ENCODE results near the gene ABCA12.
"Not testable (repeated sequence)": the region's sequence is repeated elsewhere in the genome, so short reads cannot be mapped to it uniquely, and the experiment has no call there.

The ABCA12 gene

GRCh38 chr2:215138479-215138878 lies at the start of gene ABCA12:
ABCA12 (minus strand) TSS chr2:215138626; CDS start chr2:215138208, 418 bp downstream.
- no peak for DNase-seq (ENCODE audit: low read depth in 2 of 2, low spot score in 1 of 2)

GRCh38 chr2:215188078-215188477 lies 49.7 kb upstream of the ABCA12 start:
- DNase-seq (ENCODE audit: low read depth in 2 of 2, low spot score in 1 of 2): no peak

GRCh38 chr2:215186021-215186420 lies 47.6 kb upstream of the ABCA12 start:
- DNase-seq (ENCODE audit: low read depth in 2 of 2, low spot score in 1 of 2): no peak

- DNase-seq (ENCODE audit: low read depth in 2 of 2, low spot score in 1 of 2): no peak
Observed at GRCh38 chr2:215178121-215178520, 39.7 kb upstream of the ABCA12 start.

- DNase-seq (ENCODE audit: low read depth in 2 of 2, low spot score in 1 of 2): no peak
Observed at GRCh38 chr2:215171796-215172195, 33.4 kb upstream of the ABCA12 start.

- DNase-seq (ENCODE audit: low read depth in 2 of 2, low spot score in 1 of 2): no peak
Observed at GRCh38 chr2:215171151-215171550, 32.7 kb upstream of the ABCA12 start.

- DNase-seq (ENCODE audit: low read depth in 2 of 2, low spot score in 1 of 2): not testable (repeated sequence)
Observed at GRCh38 chr2:215166505-215166904, 28.1 kb upstream of the ABCA12 start.

- not testable (repeated sequence) for DNase-seq (ENCODE audit: low read depth in 2 of 2, low spot score in 1 of 2)
Observed at GRCh38 chr2:215163319-215163718, 24.9 kb upstream of the ABCA12 start.

GRCh38 chr2:215161301-215161829 lies 22.9 kb upstream of the ABCA12 start:
- no peak for DNase-seq (ENCODE audit: low read depth in 2 of 2, low spot score in 1 of 2)

GRCh38 chr2:215160081-215160480 lies 21.7 kb upstream of the ABCA12 start:
- DNase-seq (ENCODE audit: low read depth in 2 of 2, low spot score in 1 of 2): no peak

- no peak for DNase-seq (ENCODE audit: low read depth in 2 of 2, low spot score in 1 of 2)
Observed at GRCh38 chr2:215156453-215156852, 18.0 kb upstream of the ABCA12 start.

GRCh38 chr2:215149894-215150293 lies 11.5 kb upstream of the ABCA12 start:
- DNase-seq (ENCODE audit: low read depth in 2 of 2, low spot score in 1 of 2): no peak

GRCh38 chr2:215149486-215149885 lies 11.1 kb upstream of the ABCA12 start:
- DNase-seq (ENCODE audit: low read depth in 2 of 2, low spot score in 1 of 2): no peak

GRCh38 chr2:215149060-215149459 lies 10.6 kb upstream of the ABCA12 start:
- no peak for DNase-seq (ENCODE audit: low read depth in 2 of 2, low spot score in 1 of 2)

- DNase-seq (ENCODE audit: low read depth in 2 of 2, low spot score in 1 of 2): no peak
Observed at GRCh38 chr2:215145611-215146010, 7.2 kb upstream of the ABCA12 start.

- no peak for DNase-seq (ENCODE audit: low read depth in 2 of 2, low spot score in 1 of 2)
Observed at GRCh38 chr2:215144106-215144875, 5.9 kb upstream of the ABCA12 start.

- DNase-seq (ENCODE audit: low read depth in 2 of 2, low spot score in 1 of 2): no peak
Observed at GRCh38 chr2:215143458-215143857, 5.0 kb upstream of the ABCA12 start.

GRCh38 chr2:215141706-215142105 lies 3.3 kb upstream of the ABCA12 start:
- DNase-seq (ENCODE audit: low read depth in 2 of 2, low spot score in 1 of 2): no peak

- DNase-seq (ENCODE audit: low read depth in 2 of 2, low spot score in 1 of 2): no peak
Observed at GRCh38 chr2:215140166-215140707, 1.8 kb upstream of the ABCA12 start.

GRCh38 chr2:215137741-215138340 lies 585 bp downstream of the ABCA12 start:
- no peak for DNase-seq (ENCODE audit: low read depth in 2 of 2, low spot score in 1 of 2)

- no peak for DNase-seq (ENCODE audit: low read depth in 2 of 2, low spot score in 1 of 2)
Observed at GRCh38 chr2:215137329-215137686, 1.1 kb downstream of the ABCA12 start.

- DNase-seq (ENCODE audit: low read depth in 2 of 2, low spot score in 1 of 2): no peak
Observed at GRCh38 chr2:215136669-215137328, 1.6 kb downstream of the ABCA12 start.
